Measurements from ENCODE around the gene SUN1.
"Not testable (repeated sequence)": the region's sequence is repeated elsewhere in the genome, so short reads cannot be mapped to it uniquely, and the experiment has no call there.

Gene SUN1

DNA sequence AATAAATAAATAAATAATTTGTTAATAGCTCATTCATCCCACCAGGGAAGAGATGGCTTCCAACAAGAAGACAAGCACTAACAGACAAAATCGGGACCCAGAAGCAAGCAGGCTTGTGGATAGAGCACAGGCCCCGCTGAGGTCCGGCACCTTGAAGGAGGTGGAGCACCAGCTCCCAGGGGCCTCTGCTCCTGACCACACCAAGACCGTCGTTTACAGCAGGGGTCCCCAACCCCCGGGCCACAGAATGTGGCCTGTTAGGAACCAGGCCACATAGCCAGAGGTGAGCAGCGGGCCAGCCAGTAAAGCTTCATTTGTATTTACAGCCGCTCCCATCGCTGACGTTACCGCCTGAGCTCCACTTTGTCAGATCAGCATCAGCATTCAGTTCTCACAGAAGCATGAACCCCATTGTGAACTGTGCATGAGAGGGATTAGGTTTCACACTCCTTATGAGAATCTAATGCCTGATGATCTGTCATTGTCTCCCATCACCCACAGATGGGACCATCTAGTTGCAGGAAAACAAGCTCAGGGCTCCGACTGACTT is 33.3 kb upstream of the SUN1 start:
- no peak for DNase-seq (ENCODE audit: low read depth)
- H3K4me3 ChIP-seq (ENCODE audit: low read length), result no peak overlapping the region
- TF ChIP-seq, protein P1, sequence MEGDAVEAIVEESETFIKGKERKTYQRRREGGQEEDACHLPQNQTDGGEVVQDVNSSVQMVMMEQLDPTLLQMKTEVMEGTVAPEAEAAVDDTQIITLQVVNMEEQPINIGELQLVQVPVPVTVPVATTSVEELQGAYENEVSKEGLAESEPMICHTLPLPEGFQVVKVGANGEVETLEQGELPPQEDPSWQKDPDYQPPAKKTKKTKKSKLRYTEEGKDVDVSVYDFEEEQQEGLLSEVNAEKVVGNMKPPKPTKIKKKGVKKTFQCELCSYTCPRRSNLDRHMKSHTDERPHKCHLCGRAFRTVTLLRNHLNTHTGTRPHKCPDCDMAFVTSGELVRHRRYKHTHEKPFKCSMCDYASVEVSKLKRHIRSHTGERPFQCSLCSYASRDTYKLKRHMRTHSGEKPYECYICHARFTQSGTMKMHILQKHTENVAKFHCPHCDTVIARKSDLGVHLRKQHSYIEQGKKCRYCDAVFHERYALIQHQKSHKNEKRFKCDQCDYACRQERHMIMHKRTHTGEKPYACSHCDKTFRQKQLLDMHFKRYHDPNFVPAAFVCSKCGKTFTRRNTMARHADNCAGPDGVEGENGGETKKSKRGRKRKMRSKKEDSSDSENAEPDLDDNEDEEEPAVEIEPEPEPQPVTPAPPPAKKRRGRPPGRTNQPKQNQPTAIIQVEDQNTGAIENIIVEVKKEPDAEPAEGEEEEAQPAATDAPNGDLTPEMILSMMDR (conservative IDR thresholded peaks at IDR 0.05; ENCODE audit: low read length), result no peak

- H3K4me3 ChIP-seq (ENCODE audit: low read length), result no peak overlapping the region
- TF ChIP-seq, protein P1 (conservative IDR thresholded peaks at IDR 0.05; ENCODE audit: low read length), result no peak
Observed at GRCh38 chr7:800692-801091, 31.6 kb upstream of the SUN1 start.

DNA sequence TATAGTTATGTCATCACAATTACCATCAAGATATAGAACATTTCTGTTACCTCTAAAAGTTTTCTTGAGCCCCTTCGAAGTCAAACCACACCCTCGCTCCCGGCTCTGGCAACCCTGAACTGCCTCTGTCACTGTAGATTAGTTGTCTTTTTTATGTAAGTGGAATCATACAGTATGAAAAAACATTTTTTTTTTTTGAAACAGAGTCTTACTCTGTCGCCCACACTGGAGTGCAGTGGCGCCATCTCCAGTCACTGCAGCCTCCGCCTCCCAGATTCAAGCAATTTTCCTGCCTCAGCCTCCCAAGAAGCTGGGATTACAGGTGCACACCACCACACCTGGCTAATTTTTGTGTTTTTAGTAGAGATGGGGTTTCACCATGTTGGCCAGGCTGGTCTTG is 30.9 kb upstream of the SUN1 start:
- H3K4me3 ChIP-seq (ENCODE audit: low read length); DNase-seq (ENCODE audit: low read depth): not testable (repeated sequence)

More at GRCh38 chr7:800692-801091, 31.6 kb upstream of the SUN1 start:
- no peak for DNase-seq (ENCODE audit: low read depth)

GRCh38 chr7:801940-802381 is 30.3 kb upstream of the SUN1 start:
- TF ChIP-seq, protein P1 (conservative IDR thresholded peaks at IDR 0.05; ENCODE audit: low read length), result no peak
- H3K4me3 ChIP-seq (ENCODE audit: low read length), result no peak overlapping the region
- no peak for DNase-seq (ENCODE audit: low read depth)

GRCh38 chr7:802500-803242 is 29.6 kb upstream of the SUN1 start:
- TF ChIP-seq, protein P1 (conservative IDR thresholded peaks at IDR 0.05; ENCODE audit: low read length), result no peak
- no peak overlapping the region for H3K4me3 ChIP-seq (ENCODE audit: low read length)
- DNase-seq (ENCODE audit: low read depth), result no peak

- TF ChIP-seq, protein P1 (conservative IDR thresholded peaks at IDR 0.05; ENCODE audit: low read length), result no peak
- DNase-seq (ENCODE audit: low read depth), result no peak
- no peak overlapping the region for H3K4me3 ChIP-seq (ENCODE audit: low read length)
Observed at GRCh38 chr7:803243-803635, 29.0 kb upstream of the SUN1 start.

DNA sequence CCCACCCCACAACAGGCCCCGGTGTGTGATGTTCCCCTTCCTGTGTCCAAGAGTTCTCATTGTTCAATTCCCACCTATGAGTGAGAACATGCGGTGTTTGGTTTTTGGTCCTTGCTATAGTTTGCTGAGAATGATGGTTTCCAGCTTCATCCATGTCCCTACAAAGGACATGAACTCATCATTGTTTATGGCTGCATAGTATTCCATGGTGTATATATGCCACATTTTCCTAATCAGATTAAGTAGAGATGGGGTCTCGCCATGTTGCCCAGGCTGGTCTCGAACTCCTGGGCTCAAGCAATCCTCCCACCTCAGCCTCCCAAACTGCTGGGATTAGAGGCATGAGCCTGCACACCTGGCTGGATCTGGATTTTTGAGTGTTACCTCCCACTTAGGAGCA is 28.5 kb upstream of the SUN1 start:
- not testable (repeated sequence) for H3K4me3 ChIP-seq (ENCODE audit: low read length); DNase-seq (ENCODE audit: low read depth)

GRCh38 chr7:805261-805660 is 27.0 kb upstream of the SUN1 start:
- no peak for DNase-seq (ENCODE audit: low read depth)
- H3K4me3 ChIP-seq (ENCODE audit: low read length), result no peak overlapping the region
- TF ChIP-seq, protein P1 (conservative IDR thresholded peaks at IDR 0.05; ENCODE audit: low read length), result no peak

All from AG10803 (cell line).